GM12892 (cell line): ENCODE measurements around the gene ACOT7.

Experiments used
- POLR2A ChIP-seq: IDR thresholded peaks from 2 replicates; pipeline ENCODE4 v1.6.1; 2011; ENCODE audit warnings: low read depth, low read length, control low read depth
- POLR2AphosphoS5 ChIP-seq: IDR thresholded peaks from 2 replicates; pipeline ENCODE4 v1.6.1; 2011; ENCODE audit warnings: low read depth, low read length, control low read depth
- TAF1 ChIP-seq: IDR thresholded peaks from 2 replicates; pipeline ENCODE4 v1.6.1; 2011; ENCODE audit warnings: low read depth, mild to moderate bottlenecking, control low read depth, low read length, borderline replicate concordance

DNA sequence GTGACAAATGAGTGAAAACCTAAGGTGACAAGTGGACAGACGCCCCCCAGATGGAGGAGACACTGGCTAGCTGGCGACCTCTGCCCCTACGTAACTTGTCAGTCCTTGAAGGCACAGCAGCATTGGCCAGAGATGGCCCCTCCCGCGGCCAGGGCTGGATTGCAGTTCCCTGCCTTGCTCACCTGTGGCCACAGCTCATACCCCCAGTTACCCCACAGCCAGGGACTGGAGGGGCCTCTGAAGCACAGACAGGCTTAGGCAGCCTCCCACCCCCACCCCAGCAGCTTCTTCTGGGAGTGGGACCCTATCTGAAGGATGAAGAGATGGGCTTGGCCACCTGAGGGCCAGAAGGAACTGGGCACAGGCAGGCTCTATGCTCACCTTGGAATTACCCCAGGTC lies 145.9 kb downstream of the ACOT7 start:
- TF ChIP-seq POLR2A (no peak), TAF1 (no peak), POLR2AphosphoS5 (no peak)
